CD14-positive monocyte (primary cell): ENCODE data around the gene GCK. TPM values are rescaled to one million over a fixed set of nuclear protein-coding genes. Genes with fewer than 3 reads are reported as not detected.
"Not testable (repeated sequence)": the region's sequence is repeated elsewhere in the genome, so short reads cannot be mapped to it uniquely, and the experiment has no call there.

Experiments used
- DNase-seq, 3 donors: peaks; one replicate each; pipeline ENCODE4 v3.0.0-alpha.2; 2011 to 2022
- H2AFZ ChIP-seq: 2 replicates; pipeline ENCODE4 v1.6.0; 2012; ENCODE audit warnings: mild to moderate bottlenecking, low read depth, low read length, inconsistent platforms; ENCODE audit not compliant: insufficient read depth, poor library complexity, severe bottlenecking
- H3K27ac ChIP-seq, 2 donors: 1 replicate in 1 of 2; 2 replicates in 1 of 2; pipeline ENCODE4 v1.5.1; 2012 to 2013; ENCODE audit warnings: low read length in 2 of 2, control low read depth in 1 of 2, inconsistent platforms in 1 of 2, low read depth in 1 of 2, mild to moderate bottlenecking in 1 of 2
- H3K27me3 ChIP-seq, 2 donors: one replicate each; pipeline versions ENCODE4 v1.6.0 to v1.6.1; 2011 to 2013; ENCODE audit warnings: low read length in 2 of 2; ENCODE audit not compliant: control insufficient read depth in 2 of 2, insufficient read depth in 2 of 2
- H3K36me3 ChIP-seq, 2 donors: replicated peaks in 1 of 2; 1 replicate in 1 of 2; 2 replicates in 1 of 2; pipeline versions ENCODE4 v1.5.1 to v1.6.1; 2012 to 2013; ENCODE audit warnings: low read length in 2 of 2, control low read depth in 1 of 2, inconsistent platforms in 1 of 2, mild to moderate bottlenecking in 1 of 2; ENCODE audit not compliant: insufficient read depth in 2 of 2, control insufficient read depth in 1 of 2
- H3K4me1 ChIP-seq, 2 donors: 1 replicate in 1 of 2; 2 replicates in 1 of 2; pipeline versions ENCODE4 v1.5.1 to v1.6.1; 2012 to 2013; ENCODE audit warnings: low read length in 2 of 2, control low read depth in 1 of 2, inconsistent platforms in 1 of 2, mild to moderate bottlenecking in 1 of 2, moderate library complexity in 1 of 2; ENCODE audit not compliant: insufficient read depth in 2 of 2, control insufficient read depth in 1 of 2
- H3K4me2 ChIP-seq: replicated peaks from 2 replicates; pipeline ENCODE3; 2012; ENCODE audit warnings: low read length, moderate library complexity, mild to moderate bottlenecking; ENCODE audit not compliant: poor library complexity, severe bottlenecking; ENCODE audit errors: extremely low read depth
- H3K4me3 ChIP-seq, 3 experiments: fragments of 200-600 bp in 1 of 3; sonication (generic) in 1 of 3; replicated peaks in 1 of 3; 1 replicate in 2 of 3; 2 replicates in 1 of 3; pipeline ENCODE4 v1.5.1; 2011 to 2013; ENCODE audit warnings: low read length in 3 of 3, mild to moderate bottlenecking in 3 of 3, control low read depth in 2 of 3, low read depth in 2 of 3, inconsistent platforms in 1 of 3, moderate library complexity in 1 of 3
- H3K79me2 ChIP-seq: 2 replicates; pipeline ENCODE4 v1.6.0; 2012; ENCODE audit warnings: mild to moderate bottlenecking, control low read depth, inconsistent platforms, low read length, moderate library complexity; ENCODE audit not compliant: insufficient read depth
- H3K9ac ChIP-seq: 2 replicates; pipeline ENCODE4 v1.6.0; 2017; ENCODE audit warnings: low read length, mild to moderate bottlenecking; ENCODE audit not compliant: insufficient read depth, poor library complexity, severe bottlenecking
- H3K9me3 ChIP-seq, 2 donors: replicated peaks in 1 of 2; 1 replicate in 1 of 2; 2 replicates in 1 of 2; pipeline versions ENCODE4 v1.5.1 to v1.6.1; 2012 to 2013; ENCODE audit warnings: low read length in 2 of 2, control low read depth in 1 of 2; ENCODE audit not compliant: control insufficient read depth in 1 of 2, insufficient read depth in 1 of 2
- H4K20me1 ChIP-seq: 2 replicates; pipeline ENCODE4 v1.6.0; 2012; ENCODE audit warnings: mild to moderate bottlenecking, low read length, control low read depth, moderate library complexity; ENCODE audit not compliant: insufficient read depth
- H3K27ac Mint-ChIP-seq, 7 donors: one replicate each; pipeline ENCODE4 v1.8.0; 2020; ENCODE audit warnings: mild to moderate bottlenecking in 7 of 7, mixed read lengths in 7 of 7, moderate library complexity in 6 of 7, inconsistent platforms in 2 of 7
- H3K27me3 Mint-ChIP-seq, 3 donors: one replicate each; pipeline ENCODE4 v1.8.0; 2021 to 2022; ENCODE audit warnings: low read depth in 3 of 3, mild to moderate bottlenecking in 3 of 3, mixed read lengths in 3 of 3, moderate library complexity in 3 of 3, inconsistent platforms in 1 of 3
- H3K36me3 Mint-ChIP-seq, 2 donors: one replicate each; pipeline ENCODE4 v1.8.0; 2020; ENCODE audit warnings: mixed read lengths in 2 of 2, inconsistent platforms in 1 of 2, mild to moderate bottlenecking in 1 of 2
- H3K4me1 Mint-ChIP-seq: one replicate; pipeline ENCODE4 v1.8.0; 2020; ENCODE audit warnings: mild to moderate bottlenecking, mixed read lengths
- H3K4me3 Mint-ChIP-seq, 2 donors: one replicate each; pipeline ENCODE4 v1.8.0; 2020; ENCODE audit warnings: mild to moderate bottlenecking in 2 of 2, mixed read lengths in 2 of 2, moderate library complexity in 1 of 2
- H3K9me3 Mint-ChIP-seq, 7 donors: one replicate each; pipeline ENCODE4 v1.8.0; 2020 to 2022; ENCODE audit warnings: mixed read lengths in 7 of 7, mild to moderate bottlenecking in 6 of 7, moderate library complexity in 6 of 7, inconsistent platforms in 2 of 7
- CTCF ChIP-seq: fragments of 200-600 bp; IDR thresholded peaks from one replicate; pipeline ENCODE4 v1.8.0; 2022; ENCODE audit warnings: antibody characterized with exemption, mild to moderate bottlenecking
- WGBS: methylation state at CpG from one replicate; pipeline ENCODE4 v1.1.5; 2013; ENCODE audit warnings: missing lambda C conversion rate; ENCODE audit not compliant: insufficient coverage; 5-methylcytosine and 5-hydroxymethylcytosine counted together
- intact Hi-C, 2 donors: fragments of 100-400 bp; cut with micrococcal nuclease; formaldehyde crosslinking; loops; one replicate each; pipeline versions ENCODE4 v1.15.0 to v1.15.1; 2023
- polyA plus RNA-seq, 3 donors: library from polyadenylated mRNA; depleted of rRNA in 1 of 3; unstranded in 2 of 3; stranded (reverse) in 1 of 3; fragments of 300-500 nt in 2 of 3; fragments of >200 nt in 1 of 3; fragmentation: Illumina TruSeq in 2 of 3; gene quantifications; 1 replicate in 2 of 3; 2 replicates in 1 of 3; pipeline ENCODE4 v1.2.3, GENCODE V29; 2012 to 2021

The GCK gene
- polyA plus RNA-seq, 3 donors: not detected

GRCh38 chr7:44128721-44129582, 60.3 kb downstream of the GCK start:
- peak overlapping the region in 1 of 7 donors; percentile 79 for H3K27ac Mint-ChIP-seq
- no peak overlapping the region for H3K4me2 ChIP-seq
- peaks cover 3% of the 10 kb centered on the region in 2 donors for H3K4me1 ChIP-seq

GRCh38 chr7:44127161-44127560, 62.1 kb downstream of the GCK start:
- no peak overlapping the region for H3K27ac ChIP-seq
- H3K27me3 Mint-ChIP-seq: peaks cover 0 to 10% (median 0%) of the 10 kb centered on the region in 3 donors
- no peak overlapping the region for H3K4me3 Mint-ChIP-seq
- H3K9me3 Mint-ChIP-seq: peaks cover 0 to 4% (median 0%) of the 10 kb centered on the region in 7 donors
- H3K27me3 ChIP-seq: no peaks in the 10 kb centered on the region
- no peak overlapping the region for H3K27ac Mint-ChIP-seq
- peaks cover 11% of the 10 kb centered on the region for H3K4me1 Mint-ChIP-seq
- peaks cover 14 to 16% of the 10 kb centered on the region in 2 donors for H3K4me1 ChIP-seq
- no peak for TF ChIP-seq CTCF
- H3K4me2 ChIP-seq: no peak overlapping the region
- intact Hi-C loops: no loop called here
- H3K4me3 ChIP-seq: no peak overlapping the region
- H3K9me3 ChIP-seq: no peaks in the 10 kb centered on the region
- H3K36me3 Mint-ChIP-seq: no peaks in the 10 kb centered on the region
- H4K20me1 ChIP-seq: no peaks in the 10 kb centered on the region
- H3K79me2 ChIP-seq: peaks cover 6% of the 10 kb centered on the region
- H3K9ac ChIP-seq: no peak overlapping the region
- H3K36me3 ChIP-seq: no peaks in the 10 kb centered on the region
- DNase-seq: no peak
- no peak overlapping the region for H2AFZ ChIP-seq

More at GRCh38 chr7:44128721-44129582, 60.3 kb downstream of the GCK start:
- H3K9me3 ChIP-seq: no peaks in the 10 kb centered on the region
- H4K20me1 ChIP-seq: no peaks in the 10 kb centered on the region
- H3K79me2 ChIP-seq: no peaks in the 10 kb centered on the region
- no peak overlapping the region for H3K4me3 ChIP-seq
- no peak overlapping the region for H3K27ac ChIP-seq
- Mint-ChIP-seq H3K9me3 (peaks cover 0 to 4% (median 0%) of the 10 kb centered on the region in 7 donors), H3K4me3 (no peak overlapping the region), H3K27me3 (peaks cover 0 to 11% (median 2%) of the 10 kb centered on the region in 3 donors), H3K4me1 (peaks cover 3% of the 10 kb centered on the region), H3K36me3 (no peaks in the 10 kb centered on the region)
- H3K27me3 ChIP-seq: no peaks in the 10 kb centered on the region
- DNase-seq: no peak
- H3K36me3 ChIP-seq: no peaks in the 10 kb centered on the region
- H3K9ac ChIP-seq: no peak overlapping the region
- no peak for TF ChIP-seq CTCF
- 62% methylated on average over 5 of the region's 6 CpGs for WGBS
- H2AFZ ChIP-seq: no peak overlapping the region
- intact Hi-C loops: no loop called here

GRCh38 chr7:44126574-44126973, 62.7 kb downstream of the GCK start:
- 90% methylated on average over 2 of the region's 4 CpGs for WGBS
- Histone ChIP-seq H3K4me1 (peaks cover 14 to 16% of the 10 kb centered on the region in 2 donors), H3K79me2 (peaks cover 12% of the 10 kb centered on the region)
- H3K4me2 ChIP-seq, H3K27ac Mint-ChIP-seq, H3K9ac ChIP-seq, H3K27ac ChIP-seq, H3K4me3 Mint-ChIP-seq, H3K9me3 ChIP-seq, H2AFZ ChIP-seq, H3K36me3 ChIP-seq, H3K27me3 ChIP-seq, H3K27me3 Mint-ChIP-seq, DNase-seq, H4K20me1 ChIP-seq, H3K4me3 ChIP-seq, intact Hi-C loops, H3K36me3 Mint-ChIP-seq, H3K9me3 Mint-ChIP-seq: not testable (repeated sequence)
- peaks cover 14% of the 10 kb centered on the region for H3K4me1 Mint-ChIP-seq
